Endothelial cell (in vitro differentiated cells): ENCODE data around the gene TAPT1. TPM values are rescaled to one million over a fixed set of nuclear protein-coding genes. Genes with fewer than 3 reads are reported as not detected.
A peak's percentile ranks its signal among the peaks of the same experiment; 100 is the strongest.

Experiments
- DNase-seq: peaks from one replicate; pipeline ENCODE4 v3.0.0; 2021; ENCODE audit warnings: low spot score
- H3K27ac Mint-ChIP-seq: one replicate; pipeline ENCODE4 v1.8.0; 2021; ENCODE audit warnings: mixed read lengths, inconsistent platforms; ENCODE audit not compliant: unreplicated experiment
- H3K27me3 Mint-ChIP-seq: one replicate; pipeline ENCODE4 v1.8.0; 2021; ENCODE audit warnings: mild to moderate bottlenecking, moderate library complexity, mixed read lengths, inconsistent platforms; ENCODE audit not compliant: unreplicated experiment
- H3K36me3 Mint-ChIP-seq: one replicate; pipeline ENCODE4 v1.8.0; 2021; ENCODE audit warnings: mild to moderate bottlenecking, low read depth, mixed read lengths, inconsistent platforms; ENCODE audit not compliant: unreplicated experiment
- H3K4me1 Mint-ChIP-seq: one replicate; pipeline ENCODE4 v1.8.0; 2021; ENCODE audit warnings: mild to moderate bottlenecking, mixed read lengths, inconsistent platforms; ENCODE audit not compliant: unreplicated experiment
- H3K4me3 Mint-ChIP-seq: one replicate; pipeline ENCODE4 v1.8.0; 2021; ENCODE audit warnings: mild to moderate bottlenecking, mixed read lengths, inconsistent platforms; ENCODE audit not compliant: unreplicated experiment
- H3K9me3 Mint-ChIP-seq: one replicate; pipeline ENCODE4 v1.8.0; 2021; ENCODE audit warnings: mixed read lengths, inconsistent platforms; ENCODE audit not compliant: unreplicated experiment
- CTCF ChIP-seq: fragments of 200-600 bp; sonication (generic); IDR thresholded peaks from one replicate; pipeline ENCODE4 v1.5.0; 2021; ENCODE audit warnings: antibody characterized with exemption; ENCODE audit not compliant: unreplicated experiment
- total RNA-seq: library from RNA; stranded (reverse); fragmentation: NEBNext Ultra II Directional; extraction: Animal tissue kit (Norgen Biotek cat#: 25700); gene quantifications from one replicate; pipeline ENCODE4 v1.2.1, GENCODE V29; 2021; ENCODE audit not compliant: unreplicated experiment

Gene TAPT1
- total RNA-seq, 1 donor from 2014 or later: 18.4 TPM

- TF ChIP-seq CTCF: no peak
- Mint-ChIP-seq H3K4me3 (no peak overlapping the region), H3K36me3 (no peaks in the 10 kb centered on the region), H3K9me3 (no peaks in the 10 kb centered on the region), H3K27me3 (no peaks in the 10 kb centered on the region), H3K27ac (no peak overlapping the region), H3K4me1 (no peaks in the 10 kb centered on the region)
- DNase-seq: no peak
Measured at GRCh38 chr4:16183604-16184003, 42.7 kb downstream of the TAPT1 start.

GRCh38 chr4:16176621-16177020 is 49.6 kb downstream of the TAPT1 start:
- no peak for DNase-seq
- no peaks in the 10 kb centered on the region for H3K9me3 Mint-ChIP-seq
- no peaks in the 10 kb centered on the region for H3K4me1 Mint-ChIP-seq
- no peak overlapping the region for H3K27ac Mint-ChIP-seq
- no peak for TF ChIP-seq CTCF
- H3K36me3 Mint-ChIP-seq: no peaks in the 10 kb centered on the region
- H3K27me3 Mint-ChIP-seq: no peaks in the 10 kb centered on the region
- no peak overlapping the region for H3K4me3 Mint-ChIP-seq

GRCh38 chr4:16171831-16172230 is 54.4 kb downstream of the TAPT1 start:
- Mint-ChIP-seq H3K27me3 (peaks cover 1% of the 10 kb centered on the region), H3K36me3 (peaks cover 9% of the 10 kb centered on the region), H3K4me1 (peaks cover 5% of the 10 kb centered on the region), H3K4me3 (no peak overlapping the region), H3K9me3 (no peaks in the 10 kb centered on the region), H3K27ac (no peak overlapping the region)
- TF ChIP-seq CTCF: no peak
- DNase-seq: no peak

- peaks cover 16% of the 10 kb centered on the region for H3K36me3 Mint-ChIP-seq
- TF ChIP-seq CTCF: no peak
- H3K27me3 Mint-ChIP-seq: peaks cover 3% of the 10 kb centered on the region
- no peak overlapping the region for H3K27ac Mint-ChIP-seq
- no peaks in the 10 kb centered on the region for H3K9me3 Mint-ChIP-seq
- H3K4me3 Mint-ChIP-seq: no peak overlapping the region
- DNase-seq: no peak
- H3K4me1 Mint-ChIP-seq: peaks cover 22% of the 10 kb centered on the region
Measured at GRCh38 chr4:16169490-16169889, 56.8 kb downstream of the TAPT1 start.

- H3K27me3 Mint-ChIP-seq: peaks cover 3% of the 10 kb centered on the region
- no peak for DNase-seq
- H3K27ac Mint-ChIP-seq: no peak overlapping the region
- no peaks in the 10 kb centered on the region for H3K9me3 Mint-ChIP-seq
- TF ChIP-seq CTCF: no peak
- peaks cover 17% of the 10 kb centered on the region for H3K36me3 Mint-ChIP-seq
- H3K4me1 Mint-ChIP-seq: peaks cover 22% of the 10 kb centered on the region
- peak overlapping the region; percentile 80 for H3K4me3 Mint-ChIP-seq
Measured at GRCh38 chr4:16168710-16169388, 57.4 kb downstream of the TAPT1 start.
